UCSD-AML1 (cell line): ENCODE results near the gene FGFBP1.
"Not testable (repeated sequence)": the region's sequence is repeated elsewhere in the genome, so short reads cannot be mapped to it uniquely, and the experiment has no call there.

Source experiments
- DNase-seq: peaks from one replicate; lab custom pipeline; 2025; ENCODE audit not compliant: unreplicated experiment; lab: John Stamatoyannopoulos, UW

The FGFBP1 gene

DNA sequence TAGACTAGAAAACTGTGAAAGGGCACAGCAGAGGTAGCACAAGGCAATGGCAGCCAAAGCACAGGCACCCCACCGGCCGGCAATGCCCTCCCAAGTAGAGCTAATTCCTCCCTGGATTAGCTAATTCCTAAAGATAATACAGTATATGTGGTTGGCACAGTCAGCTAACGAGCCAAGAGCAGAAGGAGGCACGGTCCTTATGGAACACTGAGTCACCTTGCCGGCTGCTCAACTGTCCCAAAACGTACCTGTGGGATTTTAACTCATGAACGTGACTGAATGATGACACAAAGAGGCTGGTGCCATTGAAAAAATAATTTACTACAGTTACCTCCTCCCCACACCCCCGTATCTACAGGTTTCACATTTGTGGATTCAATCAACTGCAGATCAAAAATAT is 9.1 kb upstream of the FGFBP1 start:
- no peak for DNase-seq

DNA sequence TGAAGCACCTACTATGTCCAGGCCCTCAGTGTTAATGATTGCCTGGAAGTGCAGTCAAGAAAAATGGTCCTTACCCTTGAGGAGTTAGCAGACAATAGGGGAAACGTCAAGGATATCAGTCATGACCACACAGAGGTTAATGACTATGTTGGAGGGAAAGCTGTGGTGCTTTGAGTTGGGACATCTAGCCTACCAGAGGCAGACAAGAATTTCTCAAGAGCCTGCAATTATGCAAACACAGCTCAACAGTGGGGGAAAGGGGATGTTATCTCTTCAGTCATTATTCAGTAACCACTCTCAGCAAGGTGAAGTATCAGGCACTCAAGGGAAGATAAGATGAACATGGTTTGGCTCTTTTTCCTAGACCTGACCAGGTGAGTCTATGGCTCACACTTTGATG is 7.0 kb upstream of the FGFBP1 start:
- DNase-seq, result no peak

DNA sequence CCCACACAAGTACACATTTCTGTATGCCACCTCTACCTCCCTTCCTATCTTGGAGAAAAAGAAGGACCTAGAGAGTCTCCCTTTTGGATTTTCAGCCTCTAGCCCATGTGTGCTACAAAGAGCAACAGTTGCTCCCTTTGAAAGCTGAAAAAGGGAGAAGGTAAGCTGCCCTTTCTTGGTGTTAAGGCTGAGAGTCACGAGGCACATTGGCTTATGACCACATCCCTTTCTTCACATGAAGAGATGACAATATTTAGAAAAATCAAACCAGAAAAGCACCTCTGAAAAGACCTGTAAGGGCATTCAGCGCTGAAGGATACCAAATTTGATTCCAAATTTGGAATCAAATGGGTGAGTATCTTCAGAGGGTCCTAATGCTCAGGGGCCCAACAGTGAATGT is 6.4 kb upstream of the FGFBP1 start:
- no peak for DNase-seq

DNA sequence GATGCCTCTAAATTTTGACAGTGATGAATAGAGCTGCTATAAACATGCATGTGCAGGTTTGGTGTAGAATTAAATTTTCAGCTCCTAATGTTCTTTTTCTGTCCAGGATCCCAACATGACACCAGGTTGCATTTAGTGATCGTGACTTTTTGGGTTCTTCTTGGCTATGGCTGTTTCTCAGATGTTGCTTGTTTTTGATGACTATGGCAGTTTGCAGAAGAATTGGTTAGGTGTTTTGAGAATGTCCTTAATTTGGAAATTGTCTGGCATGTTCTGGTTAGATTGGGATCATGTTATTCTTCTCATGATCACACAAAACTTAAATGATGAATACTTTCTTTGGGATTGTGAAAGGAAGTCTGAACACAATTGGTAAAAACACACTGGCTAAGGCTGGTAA is 3.7 kb upstream of the FGFBP1 start:
- no peak for DNase-seq

DNA sequence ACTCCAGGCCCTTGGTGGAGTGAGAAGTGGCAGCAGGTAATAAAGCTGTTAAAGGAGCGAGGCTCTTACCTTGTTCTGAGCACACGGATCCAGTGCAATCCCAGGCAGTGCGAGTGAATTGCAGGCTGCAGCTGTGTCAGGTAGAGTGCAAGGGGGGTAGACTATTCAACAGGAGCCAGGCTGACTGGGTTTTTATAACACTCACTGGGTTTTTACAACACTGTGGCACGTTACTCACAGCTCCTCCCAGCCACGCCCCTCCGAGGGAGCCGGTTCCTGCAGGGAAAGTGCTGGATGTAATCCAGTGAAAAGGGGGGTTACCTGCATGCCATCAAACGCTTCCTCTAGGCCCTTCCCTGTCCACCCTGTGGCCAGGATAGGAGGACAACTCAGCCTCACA is 358 bp downstream of the FGFBP1 start:
- DNase-seq, result no peak

DNA sequence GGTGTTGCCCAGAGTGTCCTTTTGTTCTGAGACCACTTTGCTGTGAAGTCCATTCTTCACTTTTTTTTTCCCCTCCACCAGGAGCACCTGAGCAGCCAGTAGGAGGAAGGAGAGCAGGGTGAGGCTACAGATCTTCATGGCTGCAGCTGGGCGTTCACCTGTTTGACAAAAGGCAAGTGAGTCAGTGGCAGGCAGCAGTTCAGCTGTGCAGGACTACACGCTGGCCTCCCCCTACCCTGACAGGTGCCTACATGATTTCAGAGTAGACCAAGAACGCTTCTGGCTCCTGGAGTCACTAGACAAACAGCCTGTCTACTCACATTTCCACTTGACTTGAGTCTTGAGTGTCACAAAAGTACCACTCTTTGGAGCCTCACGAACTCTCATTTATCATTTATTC is 2.0 kb downstream of the FGFBP1 start:
- DNase-seq, result no peak

DNA sequence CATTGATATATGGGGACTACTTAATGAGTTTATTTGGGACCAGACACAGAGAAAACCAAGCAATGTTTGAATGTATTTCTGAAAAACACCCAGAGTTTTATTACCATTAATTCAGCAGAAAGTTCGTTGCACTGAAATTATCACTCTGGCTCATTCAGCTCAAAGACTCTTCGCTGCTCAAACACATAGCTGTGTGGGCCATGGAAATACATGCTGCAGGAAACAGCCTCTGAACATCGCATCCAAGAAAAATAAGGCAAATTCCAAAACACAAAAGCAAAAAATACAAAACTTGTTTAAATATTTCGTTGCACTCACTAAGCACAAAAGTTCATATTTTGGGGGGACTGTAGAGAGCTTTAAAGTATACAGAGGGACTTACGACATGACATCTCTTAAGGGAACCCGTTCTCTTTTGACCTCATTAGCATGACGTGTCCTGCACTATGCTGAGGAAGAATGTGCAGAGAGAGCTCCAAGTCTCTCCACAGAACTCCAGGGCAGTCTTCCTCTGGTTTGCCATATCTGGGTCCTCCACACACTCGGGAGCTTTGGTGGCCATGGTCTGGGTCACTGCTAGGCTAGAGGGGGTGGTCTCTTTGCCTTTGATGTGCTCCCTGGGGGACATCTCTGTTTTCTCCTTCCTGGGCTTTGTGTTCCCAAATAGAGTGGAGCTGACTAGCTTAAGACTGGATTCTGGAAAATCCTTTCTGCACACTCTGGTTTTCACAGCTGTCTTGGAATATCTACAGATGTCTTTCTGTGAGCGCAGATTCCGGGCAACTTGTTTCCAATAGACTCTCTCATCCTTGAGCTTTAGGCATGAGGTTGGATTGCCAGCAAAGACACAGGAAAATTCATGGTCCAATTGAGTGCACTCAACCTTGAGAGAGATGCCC is 2.8 kb downstream of the FGFBP1 start:
- DNase-seq, result no peak

DNA sequence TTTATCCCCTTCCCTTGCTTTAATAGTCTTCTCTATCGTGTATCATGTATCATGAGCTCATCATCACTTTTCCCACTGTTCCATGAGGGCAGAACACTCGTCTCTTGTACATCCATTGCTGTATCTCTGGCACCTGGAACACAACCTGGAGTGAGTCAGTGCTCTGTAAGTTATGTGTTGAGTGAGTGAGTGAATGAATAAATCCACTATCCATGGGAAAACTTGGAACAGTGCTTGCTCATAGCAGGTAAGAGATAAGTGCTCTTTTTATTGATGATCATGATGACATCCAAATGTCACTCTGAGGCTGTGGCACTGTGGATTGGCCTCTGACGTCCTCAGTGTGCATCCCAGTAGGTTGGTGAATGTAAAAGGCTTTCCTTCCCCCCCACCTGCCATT is 4.3 kb downstream of the FGFBP1 start:
- DNase-seq, result no peak

DNA sequence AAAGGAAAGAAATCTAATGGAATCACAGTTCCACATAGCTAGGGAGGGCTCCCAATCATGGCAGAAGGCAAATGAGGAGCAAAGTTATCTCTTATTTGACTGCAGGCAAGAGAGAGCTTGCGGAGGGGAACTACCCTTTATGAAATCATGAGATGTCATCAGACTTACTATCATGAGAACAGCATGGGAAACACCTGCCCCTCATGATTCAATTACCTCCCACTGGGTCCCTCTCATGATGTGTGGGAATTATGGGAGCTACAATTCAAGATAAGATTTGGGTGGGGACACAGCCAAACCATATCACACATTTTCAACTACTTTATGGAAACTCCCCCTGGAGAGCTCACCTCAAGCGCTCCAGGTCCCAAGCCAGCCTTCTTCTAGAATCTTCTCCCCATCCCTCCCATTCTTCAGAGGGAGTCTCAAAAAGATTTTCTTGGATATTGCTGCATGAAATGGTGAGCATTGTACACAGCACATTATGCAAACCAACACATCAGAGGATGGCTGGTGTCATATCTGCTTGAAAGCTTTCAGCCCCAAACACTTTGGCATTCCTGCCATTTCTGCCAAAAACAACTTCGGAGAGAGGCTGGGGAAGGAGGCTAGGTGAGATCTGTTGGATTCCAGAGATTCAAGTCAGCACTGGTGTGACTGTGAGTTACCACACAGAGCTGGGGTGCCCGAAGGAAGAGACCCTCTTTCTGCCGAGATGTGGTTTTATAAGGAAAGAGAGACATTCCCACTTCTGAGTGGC is 6.9 kb downstream of the FGFBP1 start:
- DNase-seq, result no peak

DNA sequence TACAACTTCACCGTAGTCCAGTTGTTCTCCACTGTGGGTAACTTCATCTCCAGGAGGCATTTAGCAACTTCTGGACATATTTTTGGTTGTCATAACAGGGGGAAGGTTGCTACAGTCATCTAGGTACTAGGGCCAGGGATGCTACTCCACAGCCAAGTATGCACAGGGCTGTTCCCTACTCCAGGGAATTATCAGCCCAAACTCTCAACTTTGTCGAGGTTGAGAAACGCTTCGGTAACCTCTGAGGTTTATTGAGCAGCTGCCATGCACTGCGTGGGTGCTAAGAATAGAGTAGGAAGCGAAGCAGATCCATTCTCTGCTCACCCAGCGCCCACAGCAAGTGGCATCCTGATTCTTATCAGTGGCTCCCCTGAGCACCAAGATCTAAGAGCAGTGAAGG is 8.2 kb downstream of the FGFBP1 start:
- no peak for DNase-seq

DNA sequence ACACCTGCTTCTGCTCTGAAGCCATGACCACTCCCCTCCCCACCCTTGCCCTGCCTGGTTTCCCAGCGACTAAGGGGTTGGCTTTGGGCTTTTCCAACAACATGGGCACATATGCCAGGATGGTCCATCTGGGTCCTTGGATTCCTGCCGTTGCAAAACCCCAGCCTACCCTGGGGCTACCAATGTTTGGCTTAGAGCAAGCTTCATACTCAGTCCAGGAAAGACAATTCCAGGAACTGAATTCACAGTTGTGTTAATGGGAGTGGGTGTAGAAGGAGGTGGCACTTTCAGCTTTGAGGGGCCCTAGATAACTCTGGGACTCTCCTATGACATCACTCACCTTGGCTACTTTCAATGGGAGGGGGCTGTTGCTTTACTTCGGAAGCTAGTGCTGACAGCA is 9.0 kb downstream of the FGFBP1 start:
- DNase-seq, result no peak

DNA sequence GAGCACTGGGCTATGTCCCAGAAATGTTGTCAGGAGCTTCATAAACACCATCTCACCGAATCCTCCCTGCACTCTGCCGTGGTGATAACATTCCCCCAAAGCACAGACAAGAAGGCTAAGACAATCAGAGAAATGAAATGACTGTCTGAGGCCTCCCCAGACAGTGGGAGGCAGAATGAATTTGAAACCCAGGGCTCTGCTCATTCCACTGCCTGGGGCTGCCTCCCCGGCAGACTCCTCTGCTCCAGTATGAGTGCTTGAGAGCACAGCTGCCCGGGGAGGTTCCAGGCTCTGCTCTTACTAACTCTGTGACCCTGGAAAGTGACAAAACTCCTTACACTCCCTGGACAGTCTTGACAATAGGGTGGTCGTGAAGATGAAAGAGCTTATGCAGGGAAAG is 9.7 kb downstream of the FGFBP1 start:
- DNase-seq, result no peak

DNA sequence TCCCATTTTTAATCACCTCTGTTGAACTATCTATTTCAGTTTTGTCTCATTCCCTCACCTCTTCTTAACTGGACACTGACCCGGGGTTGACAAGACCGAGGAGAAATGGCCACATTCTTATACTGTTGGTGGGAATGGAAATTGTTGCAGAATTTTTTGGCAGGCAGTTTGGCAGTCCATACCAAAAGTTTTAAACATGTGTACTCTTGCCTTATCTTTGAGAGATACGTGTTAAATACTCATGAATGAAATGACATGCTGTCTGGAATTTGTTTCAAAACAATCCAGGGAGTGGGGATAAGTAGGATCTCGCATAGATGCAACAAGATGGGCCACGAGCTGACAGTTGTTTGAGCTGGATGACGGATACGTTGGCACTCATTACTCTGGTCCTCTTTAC is 12.1 kb downstream of the FGFBP1 start:
- DNase-seq, result no peak

DNA sequence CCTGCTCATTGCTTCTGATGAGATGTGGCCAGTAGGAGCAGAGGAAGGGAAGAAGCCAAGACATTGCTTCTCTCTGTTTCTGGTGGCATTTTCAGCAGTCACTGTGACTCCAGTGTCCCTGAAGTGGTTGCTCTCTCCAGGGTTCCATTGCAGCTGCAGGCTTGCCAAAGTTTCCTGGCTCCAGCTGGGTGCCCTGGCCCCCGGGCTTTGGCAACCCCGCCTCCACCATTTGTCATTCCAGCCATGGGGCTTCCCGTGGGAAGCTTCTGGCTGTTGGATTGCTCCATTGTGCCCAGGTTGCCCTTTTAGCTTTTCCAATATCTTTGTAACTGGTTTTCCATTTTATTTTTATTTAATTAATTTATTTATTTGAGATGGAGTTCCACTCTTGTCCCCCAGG is 12.7 kb downstream of the FGFBP1 start:
- no peak for DNase-seq

DNA sequence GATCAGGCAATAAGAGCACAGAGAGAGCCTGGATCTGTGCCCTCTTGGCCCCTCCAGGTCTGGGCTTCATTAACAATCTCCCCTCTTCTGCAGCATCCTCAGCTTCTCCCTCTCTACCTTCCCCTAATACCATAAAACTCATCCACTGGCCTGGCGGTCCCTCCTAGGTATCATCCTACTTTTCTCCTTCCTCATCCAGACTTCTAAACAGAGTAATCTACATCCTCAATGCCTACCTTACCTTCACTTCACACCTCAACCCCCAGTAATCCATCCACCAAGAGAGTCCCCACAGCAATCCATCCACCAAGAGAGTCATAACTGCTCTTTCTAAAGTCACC is 17.0 kb downstream of the FGFBP1 start:
- DNase-seq, result no peak

DNA sequence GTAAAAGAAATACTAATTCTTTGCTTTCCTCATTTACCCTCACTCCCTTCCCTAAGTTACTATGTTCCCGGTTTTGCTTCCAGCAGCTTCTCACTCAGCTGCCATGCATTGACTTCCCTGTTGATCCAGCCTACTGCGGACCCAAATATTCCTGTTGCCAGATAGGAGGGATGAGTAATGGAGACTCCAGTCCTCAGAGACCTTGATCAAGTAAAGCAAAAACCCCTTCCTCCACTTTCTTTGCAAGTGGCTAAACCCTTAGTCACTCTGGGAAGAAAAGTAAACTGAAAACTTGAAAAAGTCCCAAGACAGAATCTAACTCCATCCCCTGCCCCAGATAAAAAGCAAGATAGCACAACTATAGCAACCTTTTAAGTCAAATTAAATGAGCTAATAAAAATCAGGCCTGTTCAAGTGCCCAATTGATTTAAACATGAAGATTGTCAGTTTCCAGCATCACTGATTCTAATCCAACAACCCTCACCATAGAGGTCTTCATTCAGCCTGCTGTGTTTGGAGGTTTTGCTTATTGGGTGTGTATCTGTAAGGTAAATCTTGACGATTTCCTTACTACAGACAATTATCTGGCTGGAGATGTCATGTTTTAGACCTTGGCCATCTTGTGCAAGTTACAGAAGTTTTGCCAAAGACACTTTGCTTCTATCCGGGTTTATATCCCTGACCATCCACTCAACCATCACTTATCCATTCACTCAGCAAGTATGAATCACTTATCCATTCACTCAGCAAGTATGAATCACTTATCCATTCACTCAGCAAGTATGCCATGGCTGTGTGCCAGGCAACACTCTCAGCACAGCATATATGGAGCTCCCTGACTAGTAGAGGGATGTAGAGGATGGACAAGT is 17.6 kb downstream of the FGFBP1 start:
- no peak for DNase-seq

DNA sequence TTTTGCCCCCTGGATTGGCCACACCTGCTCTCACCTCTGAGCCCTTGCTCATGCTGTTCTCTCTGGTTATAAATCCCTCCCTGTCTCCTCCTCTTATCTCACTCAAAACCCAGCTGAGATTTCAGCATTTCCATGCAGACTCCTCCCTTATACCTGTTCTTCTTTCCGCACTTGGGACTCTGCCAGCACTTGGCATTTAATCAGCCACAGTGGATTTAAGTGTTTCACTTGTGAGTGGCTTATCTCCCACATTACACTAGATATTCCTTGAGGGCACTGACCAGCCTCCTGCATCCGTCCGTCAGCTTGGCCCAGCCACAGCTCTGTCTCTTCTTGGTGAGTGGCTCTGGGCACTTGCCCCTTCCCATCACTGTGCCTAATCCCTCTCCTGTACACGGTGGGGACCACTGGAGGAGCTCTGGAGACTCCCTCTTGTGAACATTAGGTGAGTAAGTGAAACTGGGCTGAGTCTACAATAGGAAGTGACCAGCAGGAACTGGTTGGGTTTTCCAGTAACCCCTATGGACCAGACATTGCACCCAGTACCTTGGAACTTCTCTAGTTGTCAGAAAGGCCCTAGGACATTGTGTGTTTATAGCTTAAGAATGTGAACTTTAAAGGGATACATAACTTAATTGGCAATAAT is 19.9 kb downstream of the FGFBP1 start:
- no peak for DNase-seq

DNA sequence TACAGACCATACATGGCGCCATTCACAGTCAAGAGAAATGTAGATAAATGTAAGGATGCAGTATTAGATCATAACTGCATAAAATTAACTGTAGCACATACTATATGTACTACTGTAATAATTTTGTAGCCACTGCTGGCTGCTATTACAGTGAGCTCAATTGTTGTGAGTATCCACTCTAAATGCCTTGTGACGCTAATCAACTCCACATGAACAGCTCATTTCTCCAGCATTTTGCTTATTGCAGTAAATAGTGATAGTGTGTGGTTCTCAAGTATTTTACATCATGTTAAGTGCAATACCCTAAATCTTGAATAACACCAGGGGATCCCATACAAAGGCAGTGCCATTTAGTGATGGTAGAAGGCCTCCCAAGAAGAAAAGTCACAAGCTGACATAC is 21.2 kb downstream of the FGFBP1 start:
- DNase-seq, result no peak

DNA sequence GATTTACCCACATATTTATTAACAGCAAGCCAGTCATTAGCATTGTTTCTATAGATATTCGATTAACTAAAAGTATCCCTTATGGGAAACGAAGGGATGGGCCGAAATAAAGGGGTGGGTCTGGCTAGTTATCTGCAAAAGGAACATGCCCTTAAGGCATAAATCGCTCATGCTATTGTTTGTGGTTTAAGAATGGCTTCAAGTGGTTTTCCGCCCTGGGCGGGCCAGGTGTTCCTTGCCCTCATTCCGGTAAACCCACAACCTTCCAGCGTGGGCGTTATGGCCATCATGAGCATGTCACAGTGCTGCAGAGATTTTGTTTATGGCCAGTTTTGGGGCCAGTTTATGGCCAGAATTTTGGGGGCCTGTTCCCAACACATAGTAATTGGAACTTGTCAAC is 22.2 kb downstream of the FGFBP1 start:
- not testable (repeated sequence) for DNase-seq

DNA sequence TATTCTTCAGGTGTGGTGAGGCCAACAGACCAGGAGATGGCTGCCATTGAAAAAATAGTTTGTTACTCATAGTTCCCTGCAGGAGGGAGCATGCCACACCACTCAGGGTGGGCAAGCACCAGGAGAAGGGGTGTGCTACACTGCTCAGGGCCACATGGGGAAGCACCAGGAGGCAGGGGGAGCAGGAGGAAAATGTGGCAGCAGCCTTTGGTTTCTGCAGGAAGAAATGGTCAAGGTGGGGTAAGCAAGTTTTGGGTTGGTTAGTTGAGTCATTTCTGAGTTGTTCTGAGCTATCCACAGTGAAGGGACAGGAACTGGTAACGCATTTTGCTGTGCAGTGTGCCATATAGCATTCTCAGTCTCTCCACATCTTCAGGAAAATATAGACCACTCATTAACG is 23.8 kb downstream of the FGFBP1 start:
- DNase-seq, result no peak

DNA sequence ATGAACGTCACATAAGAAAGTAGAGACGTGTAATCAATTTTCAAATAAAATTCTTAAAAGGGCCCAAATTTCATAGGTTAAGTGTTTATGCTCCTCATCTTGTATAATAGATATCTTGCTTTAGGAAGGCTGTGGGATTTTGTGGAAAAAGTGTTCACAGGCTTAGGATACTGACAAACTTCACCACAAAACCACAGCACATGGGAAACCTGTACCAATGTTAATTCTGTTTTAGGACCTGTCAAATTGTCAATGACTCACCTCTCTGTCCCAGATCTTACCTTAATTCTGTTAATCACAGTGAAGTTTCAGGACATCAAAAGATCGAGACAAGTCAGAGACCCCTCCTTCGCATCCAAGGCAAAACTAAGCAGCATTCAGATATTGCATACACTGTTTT is 24.2 kb downstream of the FGFBP1 start:
- DNase-seq, result no peak
